HepG2 (cell line): ENCODE data around the gene ARL15. TPM values are rescaled to one million over a fixed set of nuclear protein-coding genes. Genes with fewer than 3 reads are reported as not detected.

Source experiments
- ATAC-seq: fragments of 200-7000 bp; cut with Tn5 transposase; 3 replicates; pipeline ENCODE4 v1.9.1; 2020; ENCODE audit warnings: mild to moderate bottlenecking, moderate library complexity
- BruUV-seq: library from RNA; stranded (reverse); fragments of 400-500 nt; replicated peaks from 2 replicates; lab custom pipeline; 2021; lab: Mats Ljungman, UMichigan
- CTCF ChIA-PET: fragments of 300-600 bp; formaldehyde crosslinking; extraction: SDS; loops from one replicate; lab custom pipeline; 2021; ENCODE audit warnings: low total read pairs, inconsistent platforms, low intra/inter-chr PET ratio; lab: Yijun Ruan, JAX
- POLR2A ChIA-PET: fragments of 350-600 bp; sonication (Branson Sonifier 250); formaldehyde crosslinking; loops from one replicate; lab custom pipeline; 2020; ENCODE audit warnings: antibody characterized with exemption, inconsistent platforms; lab: Yijun Ruan, JAX
- DNase-seq: peaks from one replicate; pipeline ENCODE4 v3.0.0-alpha.2; 2015; ENCODE audit warnings: low spot score
- FAIRE-seq: peaks from 3 replicates; lab custom pipeline; 2011; peaks lifted over from hg19 to GRCh38; lab: Jason Lieb, UNC
- H2AFZ ChIP-seq: one replicate; pipeline ENCODE4 v1.6.1; 2011; ENCODE audit warnings: low read length, inconsistent platforms
- H3K27ac ChIP-seq: fragments of 300-600 bp; 3 replicates; pipeline ENCODE4 v1.8.0; 2011; ENCODE audit warnings: mixed run types, mild to moderate bottlenecking, mixed read lengths, low read length, inconsistent platforms; ENCODE audit not compliant: insufficient read depth; ENCODE audit errors: extremely low read length
- H3K27me3 ChIP-seq, 2 experiments: fragments of 200-600 bp in 1 of 2; 2 replicates in 1 of 2; 3 replicates in 1 of 2; pipeline versions ENCODE4 v1.6.0 to v1.8.0; 2011; ENCODE audit warnings: low read length in 2 of 2, mild to moderate bottlenecking in 2 of 2, moderate library complexity in 2 of 2, inconsistent platforms in 1 of 2; ENCODE audit not compliant: insufficient read depth in 2 of 2, control insufficient read depth in 1 of 2
- H3K36me3 ChIP-seq, 2 experiments: fragments of 200-600 bp in 1 of 2; replicated peaks in 1 of 2; 2 replicates in 1 of 2; 3 replicates in 1 of 2; pipeline versions ENCODE4 v1.5.1 to v1.8.0; 2011; ENCODE audit warnings: low read length in 2 of 2, inconsistent platforms in 1 of 2; ENCODE audit not compliant: insufficient read depth in 2 of 2, control insufficient read depth in 1 of 2
- H3K4me1 ChIP-seq: 2 replicates; pipeline ENCODE4 v1.5.1; 2012; ENCODE audit warnings: low read length, inconsistent platforms; ENCODE audit not compliant: insufficient read depth
- H3K4me2 ChIP-seq: 2 replicates; pipeline ENCODE4 v1.6.0; 2011; ENCODE audit warnings: low read depth, low read length, inconsistent platforms
- H3K4me3 ChIP-seq, 3 experiments: fragments of 200-600 bp in 1 of 3; sonication (generic), shearing (Covaris generic) in 1 of 3; replicated peaks in 1 of 3; 2 replicates each; pipeline ENCODE4 v1.5.1; 2011 to 2016; ENCODE audit warnings: low read length in 3 of 3, inconsistent platforms in 2 of 3, low read depth in 2 of 3, mild to moderate bottlenecking in 2 of 3, control low read depth in 1 of 3, mixed read lengths in 1 of 3; ENCODE audit not compliant: insufficient read depth in 1 of 3
- H3K79me2 ChIP-seq: one replicate; pipeline ENCODE4 v1.6.1; 2011; ENCODE audit warnings: low read length, inconsistent platforms; ENCODE audit not compliant: insufficient read depth
- H3K9ac ChIP-seq: 2 replicates; pipeline ENCODE4 v1.6.0; 2011; ENCODE audit warnings: mild to moderate bottlenecking, low read depth, low read length, inconsistent platforms; ENCODE audit not compliant: insufficient read depth
- H3K9me3 ChIP-seq: 2 replicates; pipeline ENCODE4 v1.5.1; 2012; ENCODE audit warnings: mild to moderate bottlenecking, low read length
- H4K20me1 ChIP-seq: 2 replicates; pipeline ENCODE4 v1.6.0; 2011; ENCODE audit warnings: inconsistent platforms, mild to moderate bottlenecking, low read length, moderate library complexity; ENCODE audit not compliant: insufficient read depth
- ETV5 ChIP-seq: IDR thresholded peaks from 2 replicates; pipeline ENCODE4 v1.6.1; 2018; ENCODE audit warnings: missing biosample characterization, missing genetic modification reagents, inconsistent platforms, borderline replicate concordance
- FOSL1 ChIP-seq: sonication (generic); formaldehyde crosslinking; IDR thresholded peaks from 2 replicates; pipeline ENCODE4 v1.9.0; 2021; ENCODE audit warnings: missing genetic modification reagents, borderline replicate concordance
- KMT2A ChIP-seq: sonication (generic); formaldehyde crosslinking; IDR thresholded peaks from 2 replicates; pipeline ENCODE4 v1.4.0; 2020; ENCODE audit warnings: missing genetic modification reagents
- NAIF1 ChIP-seq: sonication (generic); formaldehyde crosslinking; IDR thresholded peaks from 2 replicates; pipeline ENCODE4 v1.5.0; 2020; ENCODE audit warnings: mild to moderate bottlenecking, missing genetic modification reagents, borderline replicate concordance
- ZNF432 ChIP-seq: sonication (generic); formaldehyde crosslinking; IDR thresholded peaks from 2 replicates; pipeline ENCODE4 v1.5.0; 2020; ENCODE audit warnings: missing genetic modification reagents, mild to moderate bottlenecking, borderline replicate concordance
- WGBS: methylation state at CpG from one replicate; pipeline ENCODE4 v1.1.6; 2017; ENCODE audit warnings: low lambda C conversion rate; 5-methylcytosine and 5-hydroxymethylcytosine counted together
- in situ Hi-C: cut with HindIII; loops from 2 replicates; pipeline ENCODE4 v1.10.0; 2017; ENCODE audit warnings: low pct_unique_long_range_greater_than_20kb; ENCODE audit not compliant: extremely low pct_ligation_motif_present
- intact Hi-C: fragments of 100-400 bp; cut with micrococcal nuclease; formaldehyde crosslinking; loops from one replicate; pipeline ENCODE4 v1.10.0; 2022; ENCODE audit not compliant: unreplicated experiment
- polyA plus RNA-seq, 8 experiments: library from polyadenylated mRNA; depleted of rRNA in 3 of 8; stranded (reverse) in 7 of 8; unstranded in 1 of 8; fragments of >200 nt; fragmentation: Illumina TruSeq in 4 of 8; extraction: Trizol in 4 of 8; gene quantifications; 2 replicates each; pipeline versions ENCODE4 v1.2.1 to v1.2.3, GENCODE V29; 2011 to 2016; ENCODE audit warnings: low read depth in 4 of 8, missing spikeins in 1 of 8, mixed read lengths in 1 of 8; ENCODE audit not compliant: insufficient read depth in 1 of 8
- total RNA-seq, 5 experiments: library from RNA; depleted of rRNA; stranded (reverse); fragments of >200 nt; fragmentation: Illumina TruSeq; extraction: Trizol; gene quantifications; 2 replicates each; pipeline ENCODE4 v1.2.3, GENCODE V29; 2016; ENCODE audit warnings: low read depth in 1 of 5

The ARL15 gene
- total and polyA plus RNA-seq, 2 of the 13 experiments (the other 11 are each of a cell fraction or from before 2014, with no cell fraction given) = 2.5 to 7.7 TPM

- Histone ChIP-seq H3K79me2 (no peaks in the 10 kb centered on the region), H3K4me1 (no peaks in the 10 kb centered on the region; the same call in 1 of the 2 replicates), H3K4me3 (no peak overlapping the region), H3K9ac (no peak overlapping the region), H3K36me3 (no peaks in the 10 kb centered on the region), H3K27me3 (no peaks in the 10 kb centered on the region), H3K9me3 (no peaks in the 10 kb centered on the region), H2AFZ (no peak overlapping the region), H4K20me1 (no peaks in the 10 kb centered on the region), H3K4me2 (no peak overlapping the region), H3K27ac (no peak overlapping the region)
- TF ChIP-seq KMT2A (CRISPR knock-in tag) = no peak
- in situ Hi-C loops = no loop called here
- CTCF ChIA-PET = no interaction called here
- WGBS = 80% methylated on average over 3 of the region's 3 CpGs
- DNase-seq = no peak
- ATAC-seq = no peak
- intact Hi-C loops = no loop called here
- no peak for FAIRE-seq
- POLR2A ChIA-PET = no interaction called here
- no TSS peak for BruUV-seq
Observed at GRCh38 chr5:53970475-53970874, 339.9 kb downstream of the ARL15 start.

- no peaks in the 10 kb centered on the region for H4K20me1 ChIP-seq
- no peak for ATAC-seq
- H3K9me3 ChIP-seq = no peaks in the 10 kb centered on the region
- H3K4me3 ChIP-seq = no peak overlapping the region
- no peak overlapping the region for H2AFZ ChIP-seq
- intact Hi-C loops (loop anchor here (10.0 kb wide), 1 partner anchor 256 kb away; no protein-coding TSS in a partner anchor), in situ Hi-C loops (no loop called here)
- no peaks in the 10 kb centered on the region for H3K36me3 ChIP-seq
- no peaks in the 10 kb centered on the region; the same call in 1 of the 2 replicates for H3K4me1 ChIP-seq
- H3K9ac ChIP-seq = no peak overlapping the region
- H3K27me3 ChIP-seq = no peaks in the 10 kb centered on the region
- TF ChIP-seq ETV5 (CRISPR knock-in tag) (no peak), ZNF432 (CRISPR knock-in tag) (no peak), FOSL1 (CRISPR knock-in tag) (no peak), NAIF1 (CRISPR knock-in tag) (no peak)
- TF ChIP-seq, all 625 proteins: peak for 0
- ChIA-PET POLR2A (no interaction called here), CTCF (no interaction called here)
- no peak for DNase-seq
- Histone ChIP-seq H3K27ac (no peak overlapping the region), H3K4me2 (no peak overlapping the region), H3K79me2 (no peaks in the 10 kb centered on the region)
- no TSS peak for BruUV-seq
- WGBS = 39% methylated on average over 2 of the region's 2 CpGs
- FAIRE-seq = no peak
Observed at GRCh38 chr5:53969176-53969730, 341.1 kb downstream of the ARL15 start.
